AG04450 (cell line): ENCODE measurements around the gene POT1. TPM values are rescaled to one million over a fixed set of nuclear protein-coding genes. Genes with fewer than 3 reads are reported as not detected.

Source experiments
- CTCF ChIA-PET: fragments of 300-600, 350-600 bp; formaldehyde crosslinking; extraction: SDS; loops from one replicate; lab custom pipeline; 2022; ENCODE audit warnings: antibody characterized with exemption, inconsistent platforms; lab: Charles Lee
- POLR2A ChIA-PET: fragments of 350-600 bp; formaldehyde crosslinking; extraction: SDS; loops from one replicate; lab custom pipeline; 2021; ENCODE audit warnings: antibody characterized with exemption, inconsistent platforms; lab: Yijun Ruan, JAX
- DNase-seq: peaks from one replicate; pipeline ENCODE4 v3.0.0-alpha.2; 2011; ENCODE audit warnings: low read depth, low spot score
- H3K27ac ChIP-seq: one replicate; pipeline ENCODE4 v1.5.1; 2012; ENCODE audit warnings: low read depth, low read length, control low read depth
- H3K27me3 ChIP-seq: one replicate; pipeline ENCODE4 v1.6.0; 2012; ENCODE audit warnings: low read length; ENCODE audit not compliant: control insufficient read depth, insufficient read depth
- H3K4me3 ChIP-seq: 2 replicates; pipeline ENCODE4 v1.5.1; 2011; ENCODE audit warnings: mild to moderate bottlenecking, low read depth, low read length, control low read depth
- H3K9me3 ChIP-seq: 2 replicates; pipeline ENCODE4 v1.5.1; 2012; ENCODE audit warnings: low read length; ENCODE audit not compliant: control insufficient read depth, insufficient read depth
- polyA plus RNA-seq: library from polyadenylated mRNA; depleted of rRNA; stranded (reverse); fragments of >200 nt; gene quantifications from 2 replicates; pipeline ENCODE4 v1.2.3, GENCODE V29; 2011
- TF ChIP-seq, protein P1 (sequence below): IDR thresholded peaks from 2 replicates; pipeline ENCODE4 v1.5.1; 2011; ENCODE audit warnings: low read depth, low read length, control low read depth, inconsistent platforms

Gene POT1
- polyA plus RNA-seq, 1 experiment, result 36.5 TPM

DNA sequence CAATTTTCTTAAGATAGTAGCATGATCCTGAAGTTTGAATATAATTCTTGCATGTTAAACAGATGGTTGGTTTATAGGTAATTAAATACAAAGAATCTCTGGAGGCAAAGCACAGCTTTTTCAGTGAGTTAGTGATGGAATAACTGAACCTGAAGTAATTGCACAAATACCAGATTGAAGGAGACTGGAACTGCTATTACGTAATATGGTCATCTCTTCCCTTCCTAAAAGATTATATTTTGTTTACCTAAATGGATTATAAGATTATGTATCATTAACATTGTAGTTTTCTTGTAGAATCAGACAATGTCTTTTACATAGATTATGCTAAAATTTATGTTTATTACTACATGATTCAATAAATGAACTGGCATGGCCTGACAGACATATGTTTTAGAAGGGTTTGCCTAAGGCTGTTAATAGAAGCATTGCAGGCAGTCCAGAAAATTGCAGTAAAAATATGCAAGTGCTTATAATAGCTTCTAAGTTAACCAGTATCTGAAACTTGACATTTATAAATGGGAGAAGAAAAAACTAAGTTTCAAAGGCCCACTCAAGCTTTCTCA is 128.2 kb downstream of the POT1 start:
- ChIA-PET POLR2A (no interaction called here), CTCF (no interaction called here)
- Histone ChIP-seq H3K9me3 (no peaks in the 10 kb centered on the region), H3K27me3 (no peaks in the 10 kb centered on the region), H3K4me3 (no peak overlapping the region), H3K27ac (no peak overlapping the region)
- TF ChIP-seq, protein P1, sequence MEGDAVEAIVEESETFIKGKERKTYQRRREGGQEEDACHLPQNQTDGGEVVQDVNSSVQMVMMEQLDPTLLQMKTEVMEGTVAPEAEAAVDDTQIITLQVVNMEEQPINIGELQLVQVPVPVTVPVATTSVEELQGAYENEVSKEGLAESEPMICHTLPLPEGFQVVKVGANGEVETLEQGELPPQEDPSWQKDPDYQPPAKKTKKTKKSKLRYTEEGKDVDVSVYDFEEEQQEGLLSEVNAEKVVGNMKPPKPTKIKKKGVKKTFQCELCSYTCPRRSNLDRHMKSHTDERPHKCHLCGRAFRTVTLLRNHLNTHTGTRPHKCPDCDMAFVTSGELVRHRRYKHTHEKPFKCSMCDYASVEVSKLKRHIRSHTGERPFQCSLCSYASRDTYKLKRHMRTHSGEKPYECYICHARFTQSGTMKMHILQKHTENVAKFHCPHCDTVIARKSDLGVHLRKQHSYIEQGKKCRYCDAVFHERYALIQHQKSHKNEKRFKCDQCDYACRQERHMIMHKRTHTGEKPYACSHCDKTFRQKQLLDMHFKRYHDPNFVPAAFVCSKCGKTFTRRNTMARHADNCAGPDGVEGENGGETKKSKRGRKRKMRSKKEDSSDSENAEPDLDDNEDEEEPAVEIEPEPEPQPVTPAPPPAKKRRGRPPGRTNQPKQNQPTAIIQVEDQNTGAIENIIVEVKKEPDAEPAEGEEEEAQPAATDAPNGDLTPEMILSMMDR, result no peak
- DNase-seq, result no peak

DNA sequence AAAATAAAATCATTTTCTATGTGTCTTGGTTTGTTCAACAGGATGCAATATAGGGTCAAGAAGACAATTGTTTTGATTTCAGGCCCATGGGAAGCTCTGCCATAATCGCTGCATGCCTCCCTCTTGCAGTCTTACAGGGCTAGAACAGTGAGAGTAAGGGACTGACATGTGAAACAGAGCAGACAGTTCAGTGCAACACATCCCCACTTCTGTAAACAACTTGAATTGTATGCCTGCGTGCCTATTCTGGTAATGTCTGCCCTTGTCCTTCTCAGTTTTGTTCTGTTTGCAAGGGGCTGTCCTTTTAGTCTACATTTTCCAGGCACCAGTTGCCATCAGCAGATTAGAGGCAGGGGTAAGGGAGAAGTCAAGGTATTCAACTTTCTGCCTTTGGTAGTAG is 129.2 kb downstream of the POT1 start:
- H3K9me3 ChIP-seq, result no peaks in the 10 kb centered on the region
- CTCF ChIA-PET, result interaction anchor here (1.0 kb wide), 1 partner anchor 645 kb away, joined by 5 read pairs; no protein-coding TSS in a partner anchor
- TF ChIP-seq, protein P1, result no peak
- no peak for DNase-seq
- POLR2A ChIA-PET, result no interaction called here
- no peak overlapping the region for H3K27ac ChIP-seq
- H3K4me3 ChIP-seq, result no peak overlapping the region
- no peaks in the 10 kb centered on the region for H3K27me3 ChIP-seq

DNA sequence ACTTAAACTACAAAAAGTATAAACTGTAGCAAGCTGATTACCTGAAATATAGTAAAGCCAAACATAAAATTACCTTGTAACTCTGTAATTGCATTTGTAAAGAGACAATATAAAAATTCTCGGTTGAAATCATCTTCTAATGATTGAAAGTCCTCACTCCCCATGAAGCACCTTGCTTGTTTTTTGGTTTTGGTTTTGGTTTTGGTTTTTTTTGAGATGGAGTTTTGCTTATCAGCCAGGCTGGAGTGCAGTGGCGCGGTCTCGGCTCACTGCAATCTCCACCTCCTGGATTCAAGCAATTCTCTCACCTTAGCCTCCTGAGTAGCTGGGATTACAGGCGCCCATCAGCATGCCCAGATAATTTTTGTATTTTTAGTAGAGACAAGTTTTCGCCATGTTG is 130.2 kb downstream of the POT1 start:
- H3K27ac ChIP-seq, result no peak overlapping the region
- POLR2A ChIA-PET, result no interaction called here
- no peaks in the 10 kb centered on the region for H3K27me3 ChIP-seq
- no peaks in the 10 kb centered on the region for H3K9me3 ChIP-seq
- DNase-seq, result no peak
- no peak overlapping the region for H3K4me3 ChIP-seq
- CTCF ChIA-PET, result interaction anchor here (1.0 kb wide), 1 partner anchor 645 kb away, joined by 5 read pairs; no protein-coding TSS in a partner anchor
- TF ChIP-seq, protein P1, result no peak

DNA sequence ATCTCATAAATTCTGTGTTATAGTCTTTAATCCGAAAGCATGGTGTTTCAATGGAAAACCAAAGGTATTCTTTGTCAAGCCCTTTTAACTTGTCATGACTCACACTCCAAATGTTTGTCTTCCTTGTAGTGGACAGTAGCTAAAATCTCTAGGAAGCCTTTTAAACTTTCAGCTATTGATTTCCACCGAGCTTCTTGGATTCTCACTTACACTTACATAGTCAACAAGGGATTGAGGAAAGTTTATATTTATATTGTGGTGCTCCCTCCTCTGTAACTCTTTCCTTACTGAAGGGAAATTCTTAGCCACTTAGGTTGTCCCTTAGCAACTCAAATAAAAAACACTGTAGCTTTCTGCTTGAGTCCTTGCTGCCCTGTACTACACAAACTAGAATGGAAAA is 132.9 kb downstream of the POT1 start:
- H3K27ac ChIP-seq, result no peak overlapping the region
- DNase-seq, result no peak
- H3K4me3 ChIP-seq, result no peak overlapping the region
- ChIA-PET POLR2A (no interaction called here), CTCF (interaction anchor here (2.2 kb wide), 1 partner anchor 12 kb away, joined by 6 read pairs; no protein-coding TSS in a partner anchor)
- no peaks in the 10 kb centered on the region for H3K9me3 ChIP-seq
- no peaks in the 10 kb centered on the region for H3K27me3 ChIP-seq
- TF ChIP-seq, protein P1, result no peak

DNA sequence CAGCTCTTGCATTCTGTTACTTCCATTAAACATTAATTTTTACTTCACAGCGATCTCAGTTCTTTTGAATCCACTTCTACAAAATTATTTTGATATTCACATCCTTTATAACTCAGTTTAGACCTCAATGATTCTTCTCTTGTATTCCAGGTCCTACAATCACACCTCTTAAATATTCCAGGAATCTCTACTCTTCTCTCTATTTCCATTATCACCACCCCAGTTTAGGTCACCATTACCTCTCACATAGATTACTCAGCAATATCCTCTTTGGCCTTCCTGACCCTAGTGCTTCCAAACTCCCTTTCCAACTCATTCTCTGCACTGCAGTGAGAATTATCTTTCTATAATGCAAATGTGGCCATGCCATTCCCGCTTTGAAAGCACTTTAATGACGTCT is 136.9 kb downstream of the POT1 start:
- no peaks in the 10 kb centered on the region for H3K9me3 ChIP-seq
- H3K27me3 ChIP-seq, result no peaks in the 10 kb centered on the region
- H3K27ac ChIP-seq, result no peak overlapping the region
- ChIA-PET CTCF (interaction anchor here (1.5 to 2.5 kb wide), 3 partner anchors 622 to 638 kb away, joined by 4 to 14 read pairs (median 7); no protein-coding TSS in a partner anchor), POLR2A (no interaction called here)
- no peak overlapping the region for H3K4me3 ChIP-seq
- no peak for DNase-seq
- TF ChIP-seq, protein P1, result no peak
